ENCODE data around the gene ZFPL1. TPM values are rescaled to one million over a fixed set of nuclear protein-coding genes. Genes with fewer than 3 reads are reported as not detected.

ZFPL1 gene
- total RNA-seq = 10 to 100 TPM; 52.7 to 57.2 TPM
- polyA plus RNA-seq (ENCODE audit: insufficient read depth, low read depth, low replicate concordance) = 70.6 TPM
- long read RNA-seq, donor 1, transcript ZFPL1-201 (8 exons, 1,371 nt) = major isoform, 6 of 6 reads
- long read RNA-seq, donor 1, partial matches to known transcripts = 0 of 6 reads
- long read RNA-seq, donor 1, other reads (novel, unspliced or antisense) = 0 of 6 reads
- long read RNA-seq, donor 2, partial matches to known transcripts = 5 of 8 reads
- long read RNA-seq, donor 2, other reads (novel, unspliced or antisense) = 0 of 8 reads

DNA sequence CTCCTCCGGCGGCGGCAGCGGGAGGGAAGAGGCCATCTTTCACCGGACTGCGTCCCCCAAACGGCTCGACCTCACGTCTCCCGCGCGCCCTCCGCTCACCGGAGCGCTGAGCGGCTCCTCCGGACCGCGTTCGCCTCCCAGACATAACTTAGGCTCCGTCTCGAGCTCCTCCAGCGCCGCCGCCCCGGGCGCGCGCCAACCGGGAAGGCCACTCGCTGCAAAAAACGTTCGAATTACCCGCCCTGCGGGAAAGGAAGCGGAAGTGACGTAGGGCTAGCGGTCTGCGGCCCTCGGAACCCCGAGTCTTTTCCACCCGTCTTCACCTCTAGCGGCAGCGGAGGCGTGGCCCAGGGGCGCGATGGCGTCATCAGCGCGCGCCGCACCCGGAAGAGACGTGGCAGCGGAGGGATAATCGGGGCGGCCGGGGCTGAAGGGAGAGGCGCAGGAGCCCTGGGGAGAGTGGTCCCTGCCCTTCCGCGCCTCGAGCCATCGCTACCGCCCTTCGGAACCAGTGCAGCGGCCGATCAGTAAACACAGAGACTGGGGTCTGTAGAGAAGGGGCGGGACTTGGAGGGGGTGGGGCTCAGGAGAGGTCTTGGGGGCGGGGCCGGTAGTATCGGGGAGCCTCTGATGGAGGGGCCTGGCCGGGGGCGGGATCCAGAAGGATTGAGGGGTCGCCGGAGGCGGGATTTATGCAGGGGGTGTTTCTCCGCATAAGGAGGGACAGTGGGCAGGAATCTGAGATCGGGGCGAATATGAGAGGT, at the start of gene ZFPL1, which contains the start of gene CDCA5:
Gene ZFPL1 (plus strand): TSS at position 389 of the 764 bp plus-strand sequence. CDS start 477 bp downstream, outside the sequence.
Gene CDCA5 (minus strand): TSS at position 207 of the 764 bp plus-strand sequence. CDS start 62 bp downstream, at position 145.
- H3K9me3 ChIP-seq = no peaks in the 10 kb centered on the region
- WGBS, 2 donors = 0 to 1% methylated on average over 64 to 79 of the region's 79 CpGs
- peak; percentile 96 for DNase-seq
- H3K27ac ChIP-seq = peak within 1 kb of the TSS; percentile 92 to 93
- peak within 1 kb of the TSS; percentile 86 to 96 for H3K4me3 ChIP-seq
- no peaks in the 10 kb centered on the region for H3K36me3 ChIP-seq (ENCODE audit: low read depth, missing control alignments)
- intact Hi-C loops (cut with DNase I; ENCODE audit: low total_unique reads) = no loop called here
- H3K27me3 ChIP-seq = no peaks in the 10 kb centered on the region
- H3K4me1 ChIP-seq = peaks cover 14% of the 10 kb centered on the region
- TF ChIP-seq, protein P1, sequence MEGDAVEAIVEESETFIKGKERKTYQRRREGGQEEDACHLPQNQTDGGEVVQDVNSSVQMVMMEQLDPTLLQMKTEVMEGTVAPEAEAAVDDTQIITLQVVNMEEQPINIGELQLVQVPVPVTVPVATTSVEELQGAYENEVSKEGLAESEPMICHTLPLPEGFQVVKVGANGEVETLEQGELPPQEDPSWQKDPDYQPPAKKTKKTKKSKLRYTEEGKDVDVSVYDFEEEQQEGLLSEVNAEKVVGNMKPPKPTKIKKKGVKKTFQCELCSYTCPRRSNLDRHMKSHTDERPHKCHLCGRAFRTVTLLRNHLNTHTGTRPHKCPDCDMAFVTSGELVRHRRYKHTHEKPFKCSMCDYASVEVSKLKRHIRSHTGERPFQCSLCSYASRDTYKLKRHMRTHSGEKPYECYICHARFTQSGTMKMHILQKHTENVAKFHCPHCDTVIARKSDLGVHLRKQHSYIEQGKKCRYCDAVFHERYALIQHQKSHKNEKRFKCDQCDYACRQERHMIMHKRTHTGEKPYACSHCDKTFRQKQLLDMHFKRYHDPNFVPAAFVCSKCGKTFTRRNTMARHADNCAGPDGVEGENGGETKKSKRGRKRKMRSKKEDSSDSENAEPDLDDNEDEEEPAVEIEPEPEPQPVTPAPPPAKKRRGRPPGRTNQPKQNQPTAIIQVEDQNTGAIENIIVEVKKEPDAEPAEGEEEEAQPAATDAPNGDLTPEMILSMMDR (IDR thresholded peaks at IDR 0.05) = peak in 2 of 3 experiments; percentile 9 to 46
- peak; percentile 7 for TF ChIP-seq POLR2A (IDR thresholded peaks at IDR 0.05)

DNA sequence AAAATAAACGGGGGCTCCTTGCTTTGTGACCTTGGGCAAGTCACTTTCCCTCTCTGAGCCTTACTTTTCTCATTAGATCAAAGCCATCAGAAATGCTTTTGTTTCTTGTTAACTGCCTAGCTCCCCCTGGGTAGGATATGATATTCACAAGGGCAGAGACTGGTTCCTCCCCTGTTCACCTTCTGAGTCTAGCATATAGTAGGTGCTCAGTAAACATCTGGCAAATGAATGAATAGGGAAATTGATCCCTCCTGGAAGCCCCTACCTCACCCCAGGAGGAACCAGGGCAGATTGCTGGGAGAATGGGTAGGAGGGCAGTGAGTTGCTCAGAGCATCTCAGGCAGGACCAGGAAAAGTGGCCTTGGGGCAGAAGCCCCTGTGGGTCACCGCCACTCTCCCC, 49.6 kb upstream of the ZFPL1 start:
- 87 to 88% methylated on average over 2 of the region's 2 CpGs for WGBS, 2 donors
- intact Hi-C loops (cut with DNase I; ENCODE audit: low total_unique reads) = no loop called here
- Histone ChIP-seq H3K27ac (no peak overlapping the region), H3K4me3 (no peak overlapping the region), H3K9me3 (no peaks in the 10 kb centered on the region), H3K36me3 (ENCODE audit: low read depth, missing control alignments) (no peaks in the 10 kb centered on the region), H3K27me3 (no peaks in the 10 kb centered on the region), H3K4me1 (no peaks in the 10 kb centered on the region)
- no peak for TF ChIP-seq POLR2A (IDR thresholded peaks at IDR 0.05)
- TF ChIP-seq, protein P1 (IDR thresholded peaks at IDR 0.05) = no peak
- DNase-seq = no peak

DNA sequence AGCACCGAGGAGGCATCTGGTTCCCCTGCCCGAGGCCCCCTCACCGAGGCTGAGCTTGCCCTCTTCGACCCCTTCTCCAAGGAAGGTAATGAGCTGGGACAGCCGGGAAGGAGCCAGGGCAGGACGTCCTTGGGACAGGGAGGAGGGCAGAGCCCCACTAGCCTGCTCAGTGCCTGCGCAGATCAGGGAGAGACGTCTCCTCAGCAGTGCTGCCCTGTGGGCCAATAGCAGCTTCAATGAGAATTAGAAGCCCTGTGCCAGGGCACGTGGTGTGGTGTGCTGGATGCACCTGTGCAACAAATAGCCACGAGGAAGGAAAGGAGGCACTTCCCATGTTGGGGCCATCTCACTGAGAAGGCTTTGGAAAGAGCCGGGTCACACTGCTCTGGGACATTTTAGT, 48.4 kb upstream of the ZFPL1 start:
- 72 to 77% methylated on average over 9 to 11 of the region's 11 CpGs for WGBS, 2 donors
- no peaks in the 10 kb centered on the region for H3K36me3 ChIP-seq (ENCODE audit: low read depth, missing control alignments)
- TF ChIP-seq, protein P1 (IDR thresholded peaks at IDR 0.05) = no peak
- TF ChIP-seq POLR2A (IDR thresholded peaks at IDR 0.05) = no peak

DNA sequence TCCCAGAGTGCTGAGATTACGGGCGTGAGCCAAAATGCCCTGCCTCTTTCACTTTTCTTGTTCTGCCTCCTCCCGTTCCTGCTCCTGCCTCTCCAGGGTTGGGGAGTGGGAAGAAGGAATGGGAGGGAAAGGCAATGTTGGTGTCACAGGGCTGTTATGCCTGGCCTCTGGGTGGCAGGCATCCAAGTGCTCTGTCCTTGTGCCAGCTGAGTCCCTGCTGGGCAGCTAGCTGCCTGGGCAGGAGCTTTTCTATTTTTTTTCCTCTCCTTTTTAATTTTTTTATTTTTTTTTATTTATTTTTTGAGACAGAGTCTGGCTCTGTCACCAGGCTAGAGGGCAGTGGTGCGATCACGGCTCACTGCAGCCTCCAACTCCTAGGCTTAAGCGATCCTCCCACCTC, 47.1 kb upstream of the ZFPL1 start:
- Histone ChIP-seq H3K9me3 (no peaks in the 10 kb centered on the region), H3K27ac (no peak overlapping the region), H3K36me3 (ENCODE audit: low read depth, missing control alignments) (no peaks in the 10 kb centered on the region), H3K27me3 (no peaks in the 10 kb centered on the region), H3K4me3 (no peak overlapping the region), H3K4me1 (peaks cover 3% of the 10 kb centered on the region)
- 73 to 78% methylated on average over 6 of the region's 6 CpGs for WGBS, 2 donors
- peak; percentile 84 for DNase-seq
- TF ChIP-seq, protein P1 (IDR thresholded peaks at IDR 0.05) = no peak
- TF ChIP-seq POLR2A (IDR thresholded peaks at IDR 0.05) = no peak
- intact Hi-C loops (cut with DNase I; ENCODE audit: low total_unique reads) = no loop called here

More for the DNA sequence above, 48.4 kb upstream of the ZFPL1 start:
- Histone ChIP-seq H3K4me3 (no peak overlapping the region), H3K9me3 (no peaks in the 10 kb centered on the region), H3K27me3 (no peaks in the 10 kb centered on the region), H3K27ac (no peak overlapping the region), H3K4me1 (peaks cover 2% of the 10 kb centered on the region)
- intact Hi-C loops (cut with DNase I; ENCODE audit: low total_unique reads) = no loop called here
- no peak for DNase-seq
